Progenitor cell of endocrine pancreas (in vitro differentiated cells): Measurements from ENCODE around the gene ACKR2. TPM values are rescaled to one million over a fixed set of nuclear protein-coding genes. Genes with fewer than 3 reads are reported as not detected.

Experiments used
- DNase-seq: peaks from one replicate; pipeline ENCODE4 v3.0.0; 2021; ENCODE audit warnings: low spot score; ENCODE audit not compliant: unreplicated experiment
- H3K27ac Mint-ChIP-seq: 2 replicates; pipeline ENCODE4 v1.8.0; 2021; ENCODE audit warnings: mild to moderate bottlenecking, moderate library complexity, mixed read lengths
- H3K27me3 Mint-ChIP-seq: 2 replicates; pipeline ENCODE4 v1.8.0; 2021; ENCODE audit warnings: mixed read lengths
- H3K36me3 Mint-ChIP-seq: 2 replicates; pipeline ENCODE4 v1.8.0; 2022; ENCODE audit warnings: mixed read lengths; ENCODE audit not compliant: insufficient read depth
- H3K4me1 Mint-ChIP-seq: 2 replicates; pipeline ENCODE4 v1.8.0; 2021; ENCODE audit warnings: low read depth, mixed read lengths
- H3K4me3 Mint-ChIP-seq: 2 replicates; pipeline ENCODE4 v1.8.0; 2021; ENCODE audit warnings: low read depth, mild to moderate bottlenecking, moderate library complexity, mixed read lengths
- H3K9me3 Mint-ChIP-seq: 2 replicates; pipeline ENCODE4 v1.8.0; 2021; ENCODE audit warnings: low read depth, mixed read lengths
- total RNA-seq: library from RNA; stranded (reverse); gene quantifications from 2 replicates; pipeline ENCODE4 v1.2.1, GENCODE V29; 2021
- TF ChIP-seq, protein P1 (sequence below): fragments of 200-600 bp; sonication (generic); IDR thresholded peaks from one replicate; pipeline ENCODE4 v1.5.0; 2021; ENCODE audit warnings: antibody characterized with exemption, mild to moderate bottlenecking; ENCODE audit not compliant: unreplicated experiment

The ACKR2 gene
- total RNA-seq, 1 donor from 2014 or later = 0.60 TPM

GRCh38 chr3:42901073-42901415, 91.8 kb downstream of the ACKR2 start:
- H3K27ac Mint-ChIP-seq = no peak overlapping the region
- peaks cover 6% of the 10 kb centered on the region for H3K4me1 Mint-ChIP-seq
- peaks cover 27% of the 10 kb centered on the region for H3K9me3 Mint-ChIP-seq
- TF ChIP-seq, protein P1, sequence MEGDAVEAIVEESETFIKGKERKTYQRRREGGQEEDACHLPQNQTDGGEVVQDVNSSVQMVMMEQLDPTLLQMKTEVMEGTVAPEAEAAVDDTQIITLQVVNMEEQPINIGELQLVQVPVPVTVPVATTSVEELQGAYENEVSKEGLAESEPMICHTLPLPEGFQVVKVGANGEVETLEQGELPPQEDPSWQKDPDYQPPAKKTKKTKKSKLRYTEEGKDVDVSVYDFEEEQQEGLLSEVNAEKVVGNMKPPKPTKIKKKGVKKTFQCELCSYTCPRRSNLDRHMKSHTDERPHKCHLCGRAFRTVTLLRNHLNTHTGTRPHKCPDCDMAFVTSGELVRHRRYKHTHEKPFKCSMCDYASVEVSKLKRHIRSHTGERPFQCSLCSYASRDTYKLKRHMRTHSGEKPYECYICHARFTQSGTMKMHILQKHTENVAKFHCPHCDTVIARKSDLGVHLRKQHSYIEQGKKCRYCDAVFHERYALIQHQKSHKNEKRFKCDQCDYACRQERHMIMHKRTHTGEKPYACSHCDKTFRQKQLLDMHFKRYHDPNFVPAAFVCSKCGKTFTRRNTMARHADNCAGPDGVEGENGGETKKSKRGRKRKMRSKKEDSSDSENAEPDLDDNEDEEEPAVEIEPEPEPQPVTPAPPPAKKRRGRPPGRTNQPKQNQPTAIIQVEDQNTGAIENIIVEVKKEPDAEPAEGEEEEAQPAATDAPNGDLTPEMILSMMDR = no peak
- H3K27me3 Mint-ChIP-seq = no peaks in the 10 kb centered on the region
- H3K36me3 Mint-ChIP-seq = peaks cover 3% of the 10 kb centered on the region
- no peak for DNase-seq
- H3K4me3 Mint-ChIP-seq = no peak overlapping the region

GRCh38 chr3:42902257-42902656, 93.0 kb downstream of the ACKR2 start:
- H3K36me3 Mint-ChIP-seq = peaks cover 3% of the 10 kb centered on the region
- H3K27ac Mint-ChIP-seq = no peak overlapping the region
- TF ChIP-seq, protein P1 = no peak
- no peak overlapping the region for H3K4me3 Mint-ChIP-seq
- H3K27me3 Mint-ChIP-seq = no peaks in the 10 kb centered on the region
- H3K9me3 Mint-ChIP-seq = peaks cover 27% of the 10 kb centered on the region
- no peak for DNase-seq
- peaks cover 6% of the 10 kb centered on the region for H3K4me1 Mint-ChIP-seq

DNA sequence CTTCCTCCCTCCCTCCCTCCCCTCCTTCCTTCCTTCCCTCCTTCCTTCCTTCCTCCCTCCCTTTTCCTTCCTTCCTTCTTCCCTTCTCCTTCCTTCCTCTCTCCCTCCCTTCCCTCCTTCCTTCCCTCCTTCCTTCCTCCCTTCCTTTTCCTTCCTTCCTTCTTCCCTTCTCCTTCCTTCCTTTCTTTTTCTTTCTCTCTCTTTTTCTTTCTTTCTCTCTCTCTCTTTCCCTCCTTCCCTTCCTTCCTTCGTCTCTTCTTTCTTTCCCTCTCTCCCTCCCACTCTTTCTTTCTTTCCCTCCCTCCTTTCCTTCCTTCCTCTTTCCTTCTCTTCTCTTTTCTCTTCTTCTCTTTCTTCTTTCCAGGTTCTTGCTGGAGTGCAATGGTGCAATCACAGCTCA, 94.8 kb downstream of the ACKR2 start:
- TF ChIP-seq, protein P1 = no peak
- Mint-ChIP-seq H3K4me3 (no peak overlapping the region), H3K27me3 (no peaks in the 10 kb centered on the region), H3K27ac (no peak overlapping the region), H3K4me1 (peaks cover 7% of the 10 kb centered on the region), H3K36me3 (peaks cover 3% of the 10 kb centered on the region), H3K9me3 (peaks cover 24% of the 10 kb centered on the region)
- DNase-seq = no peak

DNA sequence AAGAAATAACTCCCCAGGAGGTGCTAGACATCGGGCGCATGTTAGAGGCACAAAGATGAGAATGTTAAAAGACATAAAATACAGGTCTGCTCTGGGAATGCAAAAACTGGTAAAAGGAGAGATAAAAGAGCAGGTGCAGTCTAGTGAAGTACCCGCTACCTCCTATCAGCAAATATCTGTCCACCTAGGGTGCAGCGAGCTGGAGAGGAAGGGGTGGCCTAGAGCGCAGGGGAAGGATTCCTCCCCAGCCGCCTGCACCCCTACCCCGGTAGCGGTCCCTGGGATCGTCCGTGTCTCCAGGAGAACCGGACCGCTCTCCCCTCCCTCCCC, 96.5 kb downstream of the ACKR2 start:
- Mint-ChIP-seq H3K36me3 (peaks cover 3% of the 10 kb centered on the region), H3K9me3 (peaks cover 26% of the 10 kb centered on the region), H3K27me3 (no peaks in the 10 kb centered on the region), H3K4me3 (no peak overlapping the region), H3K4me1 (peaks cover 5% of the 10 kb centered on the region), H3K27ac (no peak overlapping the region)
- TF ChIP-seq, protein P1 = no peak
- no peak for DNase-seq

DNA sequence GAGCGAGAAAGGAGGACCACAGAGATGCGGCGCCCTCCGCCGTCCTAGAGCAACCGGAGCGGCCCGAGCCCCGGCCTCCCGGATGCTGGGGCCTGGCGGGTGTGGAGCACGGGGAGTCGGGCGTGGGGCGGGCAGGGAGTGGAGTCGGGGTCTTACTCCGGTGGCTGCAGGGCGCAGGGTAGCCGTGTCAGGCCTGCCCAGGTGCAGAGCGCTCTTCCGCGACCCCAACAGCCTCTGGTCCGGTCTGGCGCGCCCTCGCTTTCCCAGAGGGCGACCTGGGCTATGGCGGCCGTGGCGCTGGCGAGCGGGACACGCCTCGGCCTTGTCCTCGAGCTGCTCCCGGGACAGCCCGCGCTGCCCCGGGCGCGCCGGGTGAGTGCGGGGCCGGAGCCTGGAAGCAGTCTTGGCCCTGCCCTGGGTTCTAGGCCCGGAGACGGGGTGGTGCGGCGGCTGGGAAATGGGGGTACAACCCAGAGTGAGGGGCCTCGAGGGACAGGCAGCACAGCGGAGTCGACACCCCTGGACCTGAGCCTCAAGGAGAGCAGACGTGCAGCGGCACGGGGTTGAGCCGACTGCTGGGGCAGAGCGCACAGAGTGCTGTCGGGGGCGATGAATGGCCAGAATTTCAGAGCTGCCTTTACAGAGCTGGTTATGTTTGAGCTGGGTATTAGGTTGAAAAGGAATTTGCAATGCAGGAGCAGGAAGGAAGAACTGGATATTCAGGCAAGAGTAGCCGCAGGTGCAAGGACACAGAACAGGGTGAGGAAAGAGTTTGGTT, 97.0 kb downstream of the ACKR2 start, which contains the start of gene ZNF662:
Gene ZNF662, plus strand, starts transcription at position 73 of the 778 bp plus-strand sequence. CDS start 1,973 bp downstream, outside the sequence.
- no peaks in the 10 kb centered on the region for H3K27me3 Mint-ChIP-seq
- TF ChIP-seq, protein P1 = no peak
- H3K4me3 Mint-ChIP-seq = no peak within 1 kb of the TSS
- H3K4me1 Mint-ChIP-seq = peaks cover 1% of the 10 kb centered on the region
- no peak within 1 kb of the TSS for H3K27ac Mint-ChIP-seq
- H3K9me3 Mint-ChIP-seq = peaks cover 24% of the 10 kb centered on the region
- peaks cover 3% of the 10 kb centered on the region for H3K36me3 Mint-ChIP-seq
- DNase-seq = no peak
